Measurements from ENCODE around the gene WDR44.

DNA sequence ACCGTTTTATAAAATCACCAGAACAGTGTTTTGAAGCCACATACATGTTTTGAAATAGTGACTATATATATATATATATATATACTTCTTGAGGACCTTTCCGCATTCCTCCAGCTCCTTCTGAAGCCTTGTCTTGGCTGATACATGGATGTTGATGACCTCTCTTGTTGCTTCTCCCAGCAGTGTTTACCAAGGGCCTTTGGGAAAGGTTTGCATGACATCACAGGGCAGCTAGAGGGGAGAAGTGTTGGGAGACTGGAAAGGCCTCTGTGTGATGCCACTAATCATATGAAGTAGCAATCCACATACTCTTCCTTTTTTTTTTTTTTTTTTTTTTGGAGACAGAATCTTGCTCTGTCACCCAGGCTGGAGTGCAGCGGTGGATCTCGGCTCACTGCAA, 22.5 kb downstream of the WDR44 start:
- TF ChIP-seq, protein P1, sequence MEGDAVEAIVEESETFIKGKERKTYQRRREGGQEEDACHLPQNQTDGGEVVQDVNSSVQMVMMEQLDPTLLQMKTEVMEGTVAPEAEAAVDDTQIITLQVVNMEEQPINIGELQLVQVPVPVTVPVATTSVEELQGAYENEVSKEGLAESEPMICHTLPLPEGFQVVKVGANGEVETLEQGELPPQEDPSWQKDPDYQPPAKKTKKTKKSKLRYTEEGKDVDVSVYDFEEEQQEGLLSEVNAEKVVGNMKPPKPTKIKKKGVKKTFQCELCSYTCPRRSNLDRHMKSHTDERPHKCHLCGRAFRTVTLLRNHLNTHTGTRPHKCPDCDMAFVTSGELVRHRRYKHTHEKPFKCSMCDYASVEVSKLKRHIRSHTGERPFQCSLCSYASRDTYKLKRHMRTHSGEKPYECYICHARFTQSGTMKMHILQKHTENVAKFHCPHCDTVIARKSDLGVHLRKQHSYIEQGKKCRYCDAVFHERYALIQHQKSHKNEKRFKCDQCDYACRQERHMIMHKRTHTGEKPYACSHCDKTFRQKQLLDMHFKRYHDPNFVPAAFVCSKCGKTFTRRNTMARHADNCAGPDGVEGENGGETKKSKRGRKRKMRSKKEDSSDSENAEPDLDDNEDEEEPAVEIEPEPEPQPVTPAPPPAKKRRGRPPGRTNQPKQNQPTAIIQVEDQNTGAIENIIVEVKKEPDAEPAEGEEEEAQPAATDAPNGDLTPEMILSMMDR (IDR thresholded peaks at IDR 0.05) = no peak
- no peak for TF ChIP-seq EP300 (IDR thresholded peaks at IDR 0.05)
